HepG2 (cell line): Measurements from ENCODE around the gene NID2. TPM values are rescaled to one million over a fixed set of nuclear protein-coding genes. Genes with fewer than 3 reads are reported as not detected.

Experiments used
- HES4 ChIP-seq: sonication (generic); formaldehyde crosslinking; IDR thresholded peaks from 2 replicates; pipeline ENCODE4 v1.9.0; 2021; ENCODE audit warnings: mild to moderate bottlenecking, missing genetic modification reagents, borderline replicate concordance
- NFE2 ChIP-seq: sonication (generic); formaldehyde crosslinking; IDR thresholded peaks from 2 replicates; pipeline ENCODE4 v1.4.0; 2020; ENCODE audit warnings: missing genetic modification reagents
- SMC3 ChIP-seq: IDR thresholded peaks from 2 replicates; pipeline ENCODE4 v1.6.1; 2011; ENCODE audit warnings: low read length, improper control_type of control experiment
- SP4 ChIP-seq: sonication (generic); formaldehyde crosslinking; IDR thresholded peaks from 2 replicates; pipeline ENCODE4 v1.8.1; 2023; ENCODE audit warnings: mild to moderate bottlenecking, missing genetic modification reagents
- STAG1 ChIP-seq: sonication (generic); formaldehyde crosslinking; IDR thresholded peaks from 2 replicates; pipeline ENCODE4 v1.4.0; 2020; ENCODE audit warnings: missing genetic modification reagents
- TARDBP ChIP-seq: sonication (generic); formaldehyde crosslinking; IDR thresholded peaks from 2 replicates; pipeline ENCODE4 v1.8.0; 2022; ENCODE audit warnings: mild to moderate bottlenecking, missing genetic modification reagents
- ZBTB8A ChIP-seq: sonication (generic); formaldehyde crosslinking; IDR thresholded peaks from 2 replicates; pipeline ENCODE4 v1.4.0; 2020; ENCODE audit warnings: mild to moderate bottlenecking, low read depth, missing genetic modification reagents, borderline replicate concordance
- ZKSCAN8 ChIP-seq: IDR thresholded peaks from 2 replicates; pipeline ENCODE4 v1.6.1; 2016; ENCODE audit warnings: borderline replicate concordance, missing genetic modification reagents, missing compliant biosample characterization
- polyA plus RNA-seq, 8 experiments: library from polyadenylated mRNA; depleted of rRNA in 3 of 8; stranded (reverse) in 7 of 8; unstranded in 1 of 8; fragments of >200 nt; fragmentation: Illumina TruSeq in 4 of 8; extraction: Trizol in 4 of 8; gene quantifications; 2 replicates each; pipeline versions ENCODE4 v1.2.1 to v1.2.3, GENCODE V29; 2011 to 2016; ENCODE audit warnings: low read depth in 4 of 8, missing spikeins in 1 of 8, mixed read lengths in 1 of 8; ENCODE audit not compliant: insufficient read depth in 1 of 8
- total RNA-seq, 5 experiments: library from RNA; depleted of rRNA; stranded (reverse); fragments of >200 nt; fragmentation: Illumina TruSeq; extraction: Trizol; gene quantifications; 2 replicates each; pipeline ENCODE4 v1.2.3, GENCODE V29; 2016; ENCODE audit warnings: low read depth in 1 of 5
- TF ChIP-seq, protein P1 (sequence below): sonication (generic); formaldehyde crosslinking; IDR thresholded peaks from 2 replicates; pipeline ENCODE4 v1.5.1; 2020; ENCODE audit warnings: mild to moderate bottlenecking, missing genetic modification reagents, borderline replicate concordance

NID2 gene
- total and polyA plus RNA-seq, 2 of the 13 experiments (the other 11 are each of a cell fraction or from before 2014, with no cell fraction given): 0.11 TPM; not detected in 1

DNA sequence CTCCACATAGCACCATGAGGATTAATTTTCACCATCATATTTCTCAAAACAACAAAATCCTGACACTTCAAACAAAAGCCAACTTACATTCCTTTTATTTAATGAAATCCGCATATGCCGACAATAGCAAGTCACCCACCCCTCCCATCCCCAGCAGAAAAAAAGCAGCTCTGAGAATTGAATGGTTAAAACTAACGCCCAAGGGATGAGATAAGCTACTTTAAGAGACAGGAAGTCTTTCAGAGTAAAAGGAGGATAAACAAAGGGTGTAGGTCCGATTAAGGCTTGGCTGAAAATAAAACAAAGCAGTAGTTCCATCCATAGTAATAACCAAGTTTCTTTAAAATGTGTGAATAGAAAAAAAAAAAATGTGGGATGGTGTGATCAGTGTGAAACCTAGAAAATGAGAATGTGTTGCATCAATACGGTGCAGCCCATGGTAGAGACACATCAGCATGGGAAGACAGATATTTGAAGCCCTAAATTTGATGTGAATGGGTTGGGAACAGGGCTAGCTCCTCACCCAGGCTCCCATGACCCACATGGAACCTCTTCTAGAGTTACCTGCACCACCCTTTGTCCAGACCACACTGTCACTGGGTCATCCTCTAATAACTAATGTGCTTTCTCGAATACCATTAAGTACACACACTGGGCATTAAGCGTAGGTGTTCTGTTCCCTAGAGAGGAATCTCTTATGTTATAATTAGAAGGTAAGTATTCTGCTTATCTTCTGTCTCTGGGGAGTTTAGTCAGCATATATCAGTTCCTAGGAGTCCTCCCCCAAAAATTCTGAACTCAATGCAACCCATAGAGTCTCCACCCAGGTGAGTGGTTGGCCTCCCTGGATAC, 47.8 kb downstream of the NID2 start (continued):
- TF ChIP-seq TARDBP (CRISPR knock-in tag) (no peak), ZKSCAN8 (CRISPR knock-in tag) (no peak), SMC3 (no peak), SP4 (CRISPR knock-in tag) (no peak), ZBTB8A (no peak), STAG1 (CRISPR knock-in tag) (no peak), NFE2 (no peak), HES4 (CRISPR knock-in tag) (no peak)
- TF ChIP-seq, protein P1, sequence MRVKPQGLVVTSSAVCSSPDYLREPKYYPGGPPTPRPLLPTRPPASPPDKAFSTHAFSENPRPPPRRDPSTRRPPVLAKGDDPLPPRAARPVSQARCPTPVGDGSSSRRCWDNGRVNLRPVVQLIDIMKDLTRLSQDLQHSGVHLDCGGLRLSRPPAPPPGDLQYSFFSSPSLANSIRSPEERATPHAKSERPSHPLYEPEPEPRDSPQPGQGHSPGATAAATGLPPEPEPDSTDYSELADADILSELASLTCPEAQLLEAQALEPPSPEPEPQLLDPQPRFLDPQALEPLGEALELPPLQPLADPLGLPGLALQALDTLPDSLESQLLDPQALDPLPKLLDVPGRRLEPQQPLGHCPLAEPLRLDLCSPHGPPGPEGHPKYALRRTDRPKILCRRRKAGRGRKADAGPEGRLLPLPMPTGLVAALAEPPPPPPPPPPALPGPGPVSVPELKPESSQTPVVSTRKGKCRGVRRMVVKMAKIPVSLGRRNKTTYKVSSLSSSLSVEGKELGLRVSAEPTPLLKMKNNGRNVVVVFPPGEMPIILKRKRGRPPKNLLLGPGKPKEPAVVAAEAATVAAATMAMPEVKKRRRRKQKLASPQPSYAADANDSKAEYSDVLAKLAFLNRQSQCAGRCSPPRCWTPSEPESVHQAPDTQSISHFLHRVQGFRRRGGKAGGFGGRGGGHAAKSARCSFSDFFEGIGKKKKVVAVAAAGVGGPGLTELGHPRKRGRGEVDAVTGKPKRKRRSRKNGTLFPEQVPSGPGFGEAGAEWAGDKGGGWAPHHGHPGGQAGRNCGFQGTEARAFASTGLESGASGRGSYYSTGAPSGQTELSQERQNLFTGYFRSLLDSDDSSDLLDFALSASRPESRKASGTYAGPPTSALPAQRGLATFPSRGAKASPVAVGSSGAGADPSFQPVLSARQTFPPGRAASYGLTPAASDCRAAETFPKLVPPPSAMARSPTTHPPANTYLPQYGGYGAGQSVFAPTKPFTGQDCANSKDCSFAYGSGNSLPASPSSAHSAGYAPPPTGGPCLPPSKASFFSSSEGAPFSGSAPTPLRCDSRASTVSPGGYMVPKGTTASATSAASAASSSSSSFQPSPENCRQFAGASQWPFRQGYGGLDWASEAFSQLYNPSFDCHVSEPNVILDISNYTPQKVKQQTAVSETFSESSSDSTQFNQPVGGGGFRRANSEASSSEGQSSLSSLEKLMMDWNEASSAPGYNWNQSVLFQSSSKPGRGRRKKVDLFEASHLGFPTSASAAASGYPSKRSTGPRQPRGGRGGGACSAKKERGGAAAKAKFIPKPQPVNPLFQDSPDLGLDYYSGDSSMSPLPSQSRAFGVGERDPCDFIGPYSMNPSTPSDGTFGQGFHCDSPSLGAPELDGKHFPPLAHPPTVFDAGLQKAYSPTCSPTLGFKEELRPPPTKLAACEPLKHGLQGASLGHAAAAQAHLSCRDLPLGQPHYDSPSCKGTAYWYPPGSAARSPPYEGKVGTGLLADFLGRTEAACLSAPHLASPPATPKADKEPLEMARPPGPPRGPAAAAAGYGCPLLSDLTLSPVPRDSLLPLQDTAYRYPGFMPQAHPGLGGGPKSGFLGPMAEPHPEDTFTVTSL (CRISPR knock-in tag): no peak
